Caki2 (cell line): ENCODE data around the gene ABR. TPM values are rescaled to one million over a fixed set of nuclear protein-coding genes. Genes with fewer than 3 reads are reported as not detected.
A peak's percentile ranks its signal among the peaks of the same experiment; 100 is the strongest.
"Not testable (repeated sequence)": the region's sequence is repeated elsewhere in the genome, so short reads cannot be mapped to it uniquely, and the experiment has no call there.

ENCODE experiments used
- DNase-seq: peaks from one replicate; pipeline ENCODE4 v3.0.0-alpha.2; 2015; ENCODE audit warnings: low read depth
- in situ Hi-C: cut with HindIII; loops from 2 replicates; pipeline ENCODE4 v1.10.0; 2016; ENCODE audit warnings: low sequenced_read_pairs, low pct_unique_long_range_greater_than_20kb, mixed read lengths
- total RNA-seq: library from RNA; depleted of rRNA; stranded (reverse); fragments of >200 nt; shearing (Covaris generic); gene quantifications from 2 replicates; pipeline ENCODE4 v1.2.3, GENCODE V29; 2014; ENCODE audit warnings: low replicate concordance

Gene ABR
- total RNA-seq, 1 experiment from 2014 or later: 37.4 TPM

- in situ Hi-C loops, DNase-seq: not testable (repeated sequence)
These were observed 207.9 kb downstream of the ABR start for GRCh38 chr17:971861-972260.

- in situ Hi-C loops: no loop called here
- no peak for DNase-seq
These were observed 209.4 kb downstream of the ABR start for GRCh38 chr17:970364-970763.

- in situ Hi-C loops: no loop called here
- DNase-seq: no peak
These were observed 209.9 kb downstream of the ABR start for GRCh38 chr17:969811-970355.

- in situ Hi-C loops: no loop called here
These were observed 210.7 kb downstream of the ABR start for GRCh38 chr17:968812-969730.

GRCh38 chr17:967122-967521 is 212.7 kb downstream of the ABR start:
- no peak for DNase-seq
- in situ Hi-C loops: no loop called here

More at GRCh38 chr17:968812-969730, 210.7 kb downstream of the ABR start:
- no peak for DNase-seq

- in situ Hi-C loops: no loop called here
- DNase-seq: no peak
These were observed 214.3 kb downstream of the ABR start for GRCh38 chr17:965311-965989.

- in situ Hi-C loops: no loop called here
- DNase-seq: no peak
These were observed 214.9 kb downstream of the ABR start for GRCh38 chr17:964876-965275.

GRCh38 chr17:962670-963069 is 217.1 kb downstream of the ABR start:
- no peak for DNase-seq
- in situ Hi-C loops: no loop called here

GRCh38 chr17:962166-962565 is 217.6 kb downstream of the ABR start:
- no peak for DNase-seq
- in situ Hi-C loops: no loop called here

GRCh38 chr17:958712-959451 is 220.9 kb downstream of the ABR start:
- in situ Hi-C loops: no loop called here
- DNase-seq: peak; percentile 41

- in situ Hi-C loops: no loop called here
- peak; percentile 64 for DNase-seq
These were observed 221.8 kb downstream of the ABR start for GRCh38 chr17:957856-958421.

- in situ Hi-C loops: no loop called here
- peak; percentile 85 for DNase-seq
These were observed 222.9 kb downstream of the ABR start for GRCh38 chr17:956905-957304.

GRCh38 chr17:954431-955164 is 225.2 kb downstream of the ABR start:
- DNase-seq: peak; percentile 89
- in situ Hi-C loops: no loop called here

- in situ Hi-C loops: no loop called here
- DNase-seq: no peak
These were observed 226.0 kb downstream of the ABR start for GRCh38 chr17:953767-954166.
